HepG2 (cell line): ENCODE data around the gene RBM19. TPM values are rescaled to one million over a fixed set of nuclear protein-coding genes. Genes with fewer than 3 reads are reported as not detected.

Experiments
- ATAC-seq: fragments of 200-7000 bp; cut with Tn5 transposase; 3 replicates; pipeline ENCODE4 v1.9.1; 2020; ENCODE audit warnings: mild to moderate bottlenecking, moderate library complexity
- BruUV-seq: library from RNA; stranded (reverse); fragments of 400-500 nt; replicated peaks from 2 replicates; lab custom pipeline; 2021; lab: Mats Ljungman, UMichigan
- CTCF ChIA-PET: fragments of 300-600 bp; formaldehyde crosslinking; extraction: SDS; loops from one replicate; lab custom pipeline; 2021; ENCODE audit warnings: low total read pairs, inconsistent platforms, low intra/inter-chr PET ratio; lab: Yijun Ruan, JAX
- POLR2A ChIA-PET: fragments of 350-600 bp; sonication (Branson Sonifier 250); formaldehyde crosslinking; loops from one replicate; lab custom pipeline; 2020; ENCODE audit warnings: antibody characterized with exemption, inconsistent platforms; lab: Yijun Ruan, JAX
- DNase-seq: peaks from one replicate; pipeline ENCODE4 v3.0.0-alpha.2; 2015; ENCODE audit warnings: low spot score
- FAIRE-seq: peaks from 3 replicates; lab custom pipeline; 2011; peaks lifted over from hg19 to GRCh38; lab: Jason Lieb, UNC
- H2AFZ ChIP-seq: one replicate; pipeline ENCODE4 v1.6.1; 2011; ENCODE audit warnings: low read length, inconsistent platforms
- H3K27ac ChIP-seq: fragments of 300-600 bp; 3 replicates; pipeline ENCODE4 v1.8.0; 2011; ENCODE audit warnings: mixed run types, mild to moderate bottlenecking, mixed read lengths, low read length, inconsistent platforms; ENCODE audit not compliant: insufficient read depth; ENCODE audit errors: extremely low read length
- H3K27me3 ChIP-seq, 2 experiments: fragments of 200-600 bp in 1 of 2; 2 replicates in 1 of 2; 3 replicates in 1 of 2; pipeline versions ENCODE4 v1.6.0 to v1.8.0; 2011; ENCODE audit warnings: low read length in 2 of 2, mild to moderate bottlenecking in 2 of 2, moderate library complexity in 2 of 2, inconsistent platforms in 1 of 2; ENCODE audit not compliant: insufficient read depth in 2 of 2, control insufficient read depth in 1 of 2
- H3K36me3 ChIP-seq, 2 experiments: fragments of 200-600 bp in 1 of 2; replicated peaks in 1 of 2; 2 replicates in 1 of 2; 3 replicates in 1 of 2; pipeline versions ENCODE4 v1.5.1 to v1.8.0; 2011; ENCODE audit warnings: low read length in 2 of 2, inconsistent platforms in 1 of 2; ENCODE audit not compliant: insufficient read depth in 2 of 2, control insufficient read depth in 1 of 2
- H3K4me1 ChIP-seq: 2 replicates; pipeline ENCODE4 v1.5.1; 2012; ENCODE audit warnings: low read length, inconsistent platforms; ENCODE audit not compliant: insufficient read depth
- H3K4me2 ChIP-seq: 2 replicates; pipeline ENCODE4 v1.6.0; 2011; ENCODE audit warnings: low read depth, low read length, inconsistent platforms
- H3K4me3 ChIP-seq, 3 experiments: fragments of 200-600 bp in 1 of 3; sonication (generic), shearing (Covaris generic) in 1 of 3; replicated peaks in 1 of 3; 2 replicates each; pipeline ENCODE4 v1.5.1; 2011 to 2016; ENCODE audit warnings: low read length in 3 of 3, inconsistent platforms in 2 of 3, low read depth in 2 of 3, mild to moderate bottlenecking in 2 of 3, control low read depth in 1 of 3, mixed read lengths in 1 of 3; ENCODE audit not compliant: insufficient read depth in 1 of 3
- H3K79me2 ChIP-seq: one replicate; pipeline ENCODE4 v1.6.1; 2011; ENCODE audit warnings: low read length, inconsistent platforms; ENCODE audit not compliant: insufficient read depth
- H3K9ac ChIP-seq: 2 replicates; pipeline ENCODE4 v1.6.0; 2011; ENCODE audit warnings: mild to moderate bottlenecking, low read depth, low read length, inconsistent platforms; ENCODE audit not compliant: insufficient read depth
- H3K9me3 ChIP-seq: 2 replicates; pipeline ENCODE4 v1.5.1; 2012; ENCODE audit warnings: mild to moderate bottlenecking, low read length
- H4K20me1 ChIP-seq: 2 replicates; pipeline ENCODE4 v1.6.0; 2011; ENCODE audit warnings: inconsistent platforms, mild to moderate bottlenecking, low read length, moderate library complexity; ENCODE audit not compliant: insufficient read depth
- AHDC1 ChIP-seq: sonication (generic); formaldehyde crosslinking; IDR thresholded peaks from 2 replicates; pipeline ENCODE4 v1.5.1; 2020; ENCODE audit warnings: mild to moderate bottlenecking, missing genetic modification reagents, borderline replicate concordance
- ARNT2 ChIP-seq: sonication (generic); formaldehyde crosslinking; IDR thresholded peaks from 2 replicates; pipeline ENCODE4 v1.8.0; 2022; ENCODE audit warnings: mild to moderate bottlenecking, low read depth, missing genetic modification reagents, moderate library complexity
- HMGA1 ChIP-seq: sonication (generic); formaldehyde crosslinking; conservative IDR thresholded peaks from 2 replicates; pipeline ENCODE4 v1.4.0; 2020; ENCODE audit warnings: missing genetic modification reagents
- KLF15 ChIP-seq: sonication (generic); formaldehyde crosslinking; IDR thresholded peaks from 2 replicates; pipeline ENCODE4 v1.8.1; 2023; ENCODE audit warnings: borderline replicate concordance, mild to moderate bottlenecking, inconsistent platforms, missing genetic modification reagents, mixed read lengths
- KLF6 ChIP-seq: IDR thresholded peaks from 2 replicates; pipeline ENCODE4 v1.8.0; 2016; ENCODE audit warnings: missing biosample characterization, missing genetic modification reagents
- NPAS2 ChIP-seq: sonication (generic); formaldehyde crosslinking; IDR thresholded peaks from 2 replicates; pipeline ENCODE4 v1.8.0; 2022; ENCODE audit warnings: mild to moderate bottlenecking, missing genetic modification reagents, borderline replicate concordance
- NR0B2 ChIP-seq: sonication (generic); formaldehyde crosslinking; IDR thresholded peaks from 2 replicates; pipeline ENCODE4 v1.4.0; 2020; ENCODE audit warnings: mild to moderate bottlenecking, missing genetic modification reagents
- TEAD3 ChIP-seq: optimal IDR thresholded peaks from 2 replicates; pipeline ENCODE3; 2016; ENCODE audit warnings: borderline replicate concordance
- ZBTB7B ChIP-seq: sonication (generic); formaldehyde crosslinking; IDR thresholded peaks from 2 replicates; pipeline ENCODE4 v1.4.0; 2020; ENCODE audit warnings: missing genetic modification reagents
- ZKSCAN1 ChIP-seq: fragments of 150-350 bp; IDR thresholded peaks from 2 replicates; pipeline ENCODE4 v1.6.1; 2014; ENCODE audit warnings: low read length
- ZNF331 ChIP-seq: sonication (generic); formaldehyde crosslinking; IDR thresholded peaks from 2 replicates; pipeline ENCODE4 v1.4.0; 2020; ENCODE audit warnings: missing genetic modification reagents
- ZNF556 ChIP-seq: sonication (generic); formaldehyde crosslinking; IDR thresholded peaks from 2 replicates; pipeline ENCODE4 v1.4.0; 2020; ENCODE audit warnings: mild to moderate bottlenecking, missing genetic modification reagents, borderline replicate concordance
- ZNF724P ChIP-seq: sonication (generic); formaldehyde crosslinking; IDR thresholded peaks from 2 replicates; pipeline ENCODE4 v1.8.0; 2022; ENCODE audit warnings: missing genetic modification reagents, borderline replicate concordance
- ZNF761 ChIP-seq: sonication (generic); formaldehyde crosslinking; conservative IDR thresholded peaks from 2 replicates; pipeline ENCODE4 v1.4.0; 2020; ENCODE audit warnings: mild to moderate bottlenecking, missing genetic modification reagents
- ZNF773 ChIP-seq: sonication (generic); formaldehyde crosslinking; IDR thresholded peaks from 2 replicates; pipeline ENCODE4 v1.4.0; 2020; ENCODE audit warnings: missing genetic modification reagents, borderline replicate concordance
- WGBS: methylation state at CpG from one replicate; pipeline ENCODE4 v1.1.6; 2017; ENCODE audit warnings: low lambda C conversion rate; 5-methylcytosine and 5-hydroxymethylcytosine counted together
- in situ Hi-C: cut with HindIII; loops from 2 replicates; pipeline ENCODE4 v1.10.0; 2017; ENCODE audit warnings: low pct_unique_long_range_greater_than_20kb; ENCODE audit not compliant: extremely low pct_ligation_motif_present
- intact Hi-C: fragments of 100-400 bp; cut with micrococcal nuclease; formaldehyde crosslinking; loops from one replicate; pipeline ENCODE4 v1.10.0; 2022; ENCODE audit not compliant: unreplicated experiment
- polyA plus RNA-seq, 8 experiments: library from polyadenylated mRNA; depleted of rRNA in 3 of 8; stranded (reverse) in 7 of 8; unstranded in 1 of 8; fragments of >200 nt; fragmentation: Illumina TruSeq in 4 of 8; extraction: Trizol in 4 of 8; gene quantifications; 2 replicates each; pipeline versions ENCODE4 v1.2.1 to v1.2.3, GENCODE V29; 2011 to 2016; ENCODE audit warnings: low read depth in 4 of 8, missing spikeins in 1 of 8, mixed read lengths in 1 of 8; ENCODE audit not compliant: insufficient read depth in 1 of 8
- total RNA-seq, 5 experiments: library from RNA; depleted of rRNA; stranded (reverse); fragments of >200 nt; fragmentation: Illumina TruSeq; extraction: Trizol; gene quantifications; 2 replicates each; pipeline ENCODE4 v1.2.3, GENCODE V29; 2016; ENCODE audit warnings: low read depth in 1 of 5

The RBM19 gene
- total and polyA plus RNA-seq, 2 of the 13 experiments (the other 11 are each of a cell fraction or from before 2014, with no cell fraction given), result 19.3 to 32.2 TPM

- H3K9ac ChIP-seq, result no peak overlapping the region
- WGBS, result 88% methylated on average over 16 of the region's 16 CpGs
- H3K4me1 ChIP-seq, result no peaks in the 10 kb centered on the region
- H3K79me2 ChIP-seq, result no peaks in the 10 kb centered on the region
- H3K27me3 ChIP-seq, result no peaks in the 10 kb centered on the region
- BruUV-seq, result no TSS peak
- DNase-seq (no peak), ATAC-seq (no peak), FAIRE-seq (no peak)
- POLR2A ChIA-PET, result no interaction called here
- peaks cover 8% of the 10 kb centered on the region in 2 experiments; a peak in 3 of 5 replicates for H3K36me3 ChIP-seq
- in situ Hi-C loops, result no loop called here
- H3K27ac ChIP-seq, result no peak overlapping the region
- H4K20me1 ChIP-seq, result no peaks in the 10 kb centered on the region
- CTCF ChIA-PET, result no interaction called here
- H3K4me3 ChIP-seq, result no peak overlapping the region
- H2AFZ ChIP-seq, result no peak overlapping the region
- TF ChIP-seq ZBTB7B (CRISPR knock-in tag), result no peak
- no peak for TF ChIP-seq ZNF773
- TF ChIP-seq KLF15 (CRISPR knock-in tag), result no peak
- no peak for TF ChIP-seq ARNT2 (CRISPR knock-in tag)
- TF ChIP-seq NR0B2 (CRISPR knock-in tag), result no peak
- TF ChIP-seq NPAS2 (CRISPR knock-in tag), result no peak
- TF ChIP-seq ZNF331 (CRISPR knock-in tag), result no peak
- TF ChIP-seq AHDC1 (CRISPR knock-in tag), result no peak
- no peak for TF ChIP-seq ZKSCAN1
- TF ChIP-seq HMGA1 (CRISPR knock-in tag), result no peak
- no peak for TF ChIP-seq ZNF556 (CRISPR knock-in tag)
- TF ChIP-seq TEAD3, result no peak
- no peak for TF ChIP-seq ZNF724P (CRISPR knock-in tag)
- no peak for TF ChIP-seq KLF6 (CRISPR knock-in tag)
- TF ChIP-seq ZNF761, result no peak
- intact Hi-C loops, result no loop called here
- H3K9me3 ChIP-seq, result no peaks in the 10 kb centered on the region
- no peak overlapping the region for H3K4me2 ChIP-seq
Observed at GRCh38 chr12:113835896-113836295, 130.2 kb downstream of the RBM19 start.
